H1 (cell line): ENCODE results near the gene AKAP7. TPM values are rescaled to one million over a fixed set of nuclear protein-coding genes. Genes with fewer than 3 reads are reported as not detected.

Experiments
- CTCF ChIA-PET: fragments of 300-600 bp; sonication (Branson Sonifier 250); formaldehyde crosslinking; loops from one replicate; lab custom pipeline; 2021; ENCODE audit not compliant: partially characterized antibody; lab: Charles Lee
- POLR2A ChIA-PET: fragments of 300-600 bp; sonication (Branson Sonifier 250); formaldehyde crosslinking; loops from one replicate; lab custom pipeline; 2021; ENCODE audit warnings: inconsistent platforms; ENCODE audit not compliant: partially characterized antibody; lab: Charles Lee
- DNase-seq, 2 experiments: peaks; one replicate each; pipeline versions ENCODE4 v3.0.0 to v3.0.0-alpha.2; 2010 to 2022; ENCODE audit warnings: low spot score in 2 of 2, low read depth in 1 of 2, mixed read lengths in 1 of 2
- FAIRE-seq: peaks from 2 replicates; lab custom pipeline; 2011; peaks lifted over from hg19 to GRCh38; lab: Jason Lieb, UNC
- H2AFZ ChIP-seq: 2 replicates; pipeline ENCODE4 v1.8.1; 2012; ENCODE audit warnings: low read length, inconsistent platforms
- H2AK5ac ChIP-seq: 2 replicates; pipeline ENCODE4 v1.6.1; 2013; ENCODE audit warnings: low read depth, low read length
- H2BK120ac ChIP-seq: replicated peaks from 2 replicates; pipeline ENCODE3; 2013; ENCODE audit warnings: low read depth, low read length, inconsistent platforms
- H2BK12ac ChIP-seq: 2 replicates; pipeline ENCODE4 v1.6.1; 2013; ENCODE audit warnings: low read depth, low read length
- H2BK15ac ChIP-seq: 2 replicates; pipeline ENCODE4 v1.6.1; 2013; ENCODE audit warnings: low read length
- H2BK20ac ChIP-seq: 2 replicates; pipeline ENCODE4 v1.6.1; 2013; ENCODE audit warnings: low read length
- H2BK5ac ChIP-seq: 2 replicates; pipeline ENCODE4 v1.6.1; 2013; ENCODE audit warnings: low read depth, low read length
- H3K14ac ChIP-seq: 2 replicates; pipeline ENCODE4 v1.6.1; 2013; ENCODE audit warnings: inconsistent platforms; ENCODE audit not compliant: insufficient read length
- H3K18ac ChIP-seq: 2 replicates; pipeline ENCODE4 v1.6.1; 2013; ENCODE audit warnings: low read length; ENCODE audit errors: extremely low read depth
- H3K23ac ChIP-seq: 2 replicates; pipeline ENCODE4 v1.6.1; 2013; ENCODE audit warnings: inconsistent platforms; ENCODE audit not compliant: insufficient read length
- H3K23me2 ChIP-seq: 2 replicates; pipeline ENCODE4 v1.6.1; 2013; ENCODE audit warnings: low read depth, low read length
- H3K27ac ChIP-seq: 2 replicates; pipeline ENCODE4 v1.6.1; 2011; ENCODE audit warnings: low read depth, low read length, inconsistent platforms
- H3K27me3 ChIP-seq, 4 experiments: replicated peaks in 1 of 4; 1 replicate in 1 of 4; 2 replicates in 3 of 4; pipeline versions ENCODE4 v1.6.1 to v1.8.1; 2011 to 2013; ENCODE audit warnings: low read length in 3 of 4, mild to moderate bottlenecking in 3 of 4, inconsistent platforms in 2 of 4, mixed read lengths in 2 of 4, moderate library complexity in 1 of 4; ENCODE audit not compliant: control insufficient read depth in 3 of 4, insufficient read depth in 3 of 4; ENCODE audit errors: extremely low read depth in 1 of 4
- H3K36me3 ChIP-seq, 4 experiments: 2 replicates each; pipeline versions ENCODE4 v1.6.1 to v1.8.1; 2011 to 2013; ENCODE audit warnings: mild to moderate bottlenecking in 4 of 4, low read length in 3 of 4, moderate library complexity in 2 of 4, control low read depth in 1 of 4, inconsistent platforms in 1 of 4; ENCODE audit not compliant: insufficient read depth in 4 of 4, control insufficient read depth in 2 of 4
- H3K4ac ChIP-seq: replicated peaks from 2 replicates; pipeline ENCODE3; 2013; ENCODE audit warnings: low read length, low read depth, mixed read lengths, inconsistent platforms; ENCODE audit not compliant: insufficient read length
- H3K4me1 ChIP-seq, 4 experiments: replicated peaks in 1 of 4; 1 replicate in 1 of 4; 2 replicates in 3 of 4; pipeline versions ENCODE4 v1.6.1 to v1.8.1; 2011 to 2013; ENCODE audit warnings: low read length in 3 of 4, inconsistent platforms in 2 of 4, mixed read lengths in 1 of 4; ENCODE audit not compliant: insufficient read depth in 4 of 4, control insufficient read depth in 3 of 4
- H3K4me2 ChIP-seq, 2 experiments: 2 replicates each; pipeline versions ENCODE4 v1.6.1 to v1.8.1; 2011 to 2013; ENCODE audit warnings: low read depth in 2 of 2, low read length in 2 of 2, control low read depth in 1 of 2, inconsistent platforms in 1 of 2, mild to moderate bottlenecking in 1 of 2; ENCODE audit not compliant: insufficient read depth in 1 of 2
- H3K4me3 ChIP-seq, 4 experiments: fragments of 200-600, 300-600 bp in 1 of 4; sonication (generic), shearing (Covaris generic), sonication (Bioruptor Twin) in 1 of 4; 2 replicates each; pipeline versions ENCODE4 v1.5.1 to v1.8.1; 2011 to 2016; ENCODE audit warnings: low read length in 4 of 4, low read depth in 3 of 4, control low read depth in 2 of 4, inconsistent platforms in 2 of 4, mild to moderate bottlenecking in 2 of 4, mixed read lengths in 1 of 4, moderate library complexity in 1 of 4; ENCODE audit not compliant: insufficient read depth in 2 of 4; ENCODE audit errors: extremely low read depth in 1 of 4
- H3K56ac ChIP-seq: replicated peaks from 2 replicates; pipeline ENCODE3; 2013; ENCODE audit warnings: low read depth, mild to moderate bottlenecking, mixed read lengths, low read length, inconsistent platforms; ENCODE audit not compliant: insufficient read length
- H3K79me1 ChIP-seq: 2 replicates; pipeline ENCODE4 v1.6.1; 2013; ENCODE audit warnings: low read depth, low read length, control low read depth
- H3K79me2 ChIP-seq, 2 experiments: 2 replicates each; pipeline versions ENCODE4 v1.6.1 to v1.8.1; 2012 to 2013; ENCODE audit warnings: low read length in 2 of 2, mild to moderate bottlenecking in 2 of 2, inconsistent platforms in 1 of 2; ENCODE audit not compliant: insufficient read depth in 2 of 2, control insufficient read depth in 1 of 2
- H3K9ac ChIP-seq, 4 experiments: replicated peaks in 1 of 4; 1 replicate in 1 of 4; 2 replicates in 3 of 4; pipeline versions ENCODE4 v1.6.1 to v1.8.1; 2011 to 2013; ENCODE audit warnings: low read depth in 3 of 4, low read length in 3 of 4, control low read depth in 2 of 4, mild to moderate bottlenecking in 2 of 4, moderate library complexity in 2 of 4, inconsistent platforms in 1 of 4; ENCODE audit errors: extremely low read depth in 1 of 4
- H3K9me3 ChIP-seq, 2 experiments: 2 replicates each; pipeline versions ENCODE4 v1.6.1 to v1.8.1; 2012 to 2013; ENCODE audit warnings: mild to moderate bottlenecking in 2 of 2, moderate library complexity in 2 of 2, control low read depth in 1 of 2, inconsistent platforms in 1 of 2, low read depth in 1 of 2, low read length in 1 of 2, mixed read lengths in 1 of 2; ENCODE audit not compliant: insufficient read depth in 2 of 2
- H4K20me1 ChIP-seq, 2 experiments: replicated peaks in 1 of 2; 2 replicates each; pipeline versions ENCODE3 to v1.8.1; 2011 to 2013; ENCODE audit warnings: inconsistent platforms in 2 of 2, low read length in 2 of 2, mild to moderate bottlenecking in 1 of 2; ENCODE audit not compliant: insufficient read depth in 2 of 2, control insufficient read depth in 1 of 2
- H4K5ac ChIP-seq: 2 replicates; pipeline ENCODE4 v1.6.1; 2013; ENCODE audit warnings: low read length, low read depth, mixed read lengths, inconsistent platforms; ENCODE audit not compliant: insufficient read length
- H4K8ac ChIP-seq: 2 replicates; pipeline ENCODE4 v1.8.0; 2013; ENCODE audit warnings: mild to moderate bottlenecking, moderate library complexity, low read length, inconsistent platforms; ENCODE audit not compliant: insufficient read depth; ENCODE audit errors: extremely low read depth
- H4K91ac ChIP-seq: replicated peaks from 2 replicates; pipeline ENCODE3; 2013; ENCODE audit warnings: low read length, mixed read lengths, inconsistent platforms; ENCODE audit not compliant: insufficient read length
- CTCF ChIP-seq, 3 experiments: IDR thresholded peaks; 1 replicate in 2 of 3; 2 replicates in 1 of 3; pipeline versions ENCODE4 v1.5.1 to v1.6.1; 2011; ENCODE audit warnings: low read length in 3 of 3, mild to moderate bottlenecking in 3 of 3, inconsistent platforms in 2 of 3, low read depth in 1 of 3, moderate library complexity in 1 of 3; ENCODE audit not compliant: insufficient read depth in 1 of 3; ENCODE audit errors: control extremely low read depth in 1 of 3
- RAD21 ChIP-seq, 2 experiments: IDR thresholded peaks in 1 of 2; conservative IDR thresholded peaks in 1 of 2; 2 replicates each; pipeline ENCODE4 v1.6.1; 2011; ENCODE audit warnings: low read depth in 2 of 2, low read length in 2 of 2, improper control_type of control experiment in 1 of 2, inconsistent platforms in 1 of 2, mild to moderate bottlenecking in 1 of 2, moderate library complexity in 1 of 2
- WGBS, 2 experiments: shearing (Covaris generic) in 1 of 2; methylation state at CpG; one replicate each; pipeline versions ENCODE4 v1.1.6 to v1.1.7; 2013 to 2015; ENCODE audit warnings: low lambda C conversion rate in 2 of 2, mixed read lengths in 2 of 2, inconsistent platforms in 1 of 2, low coverage in 1 of 2, missing lambda C conversion rate in 1 of 2; ENCODE audit not compliant: insufficient replicate concordance in 2 of 2, insufficient coverage in 1 of 2, insufficient read length in 1 of 2; ENCODE audit errors: extremely low coverage in 1 of 2, missing lambda C conversion rate in 1 of 2; 5-methylcytosine and 5-hydroxymethylcytosine counted together
- polyA plus RNA-seq, 7 experiments: library from polyadenylated mRNA; depleted of rRNA in 3 of 7; stranded (reverse) in 5 of 7; unstranded in 2 of 7; fragments of >200 nt in 5 of 7; fragments of 200-250 nt in 2 of 7; gene quantifications; 1 replicate in 5 of 7; 2 replicates in 1 of 7; 4 replicates in 1 of 7; pipeline versions ENCODE4 v1.2.1 to v1.2.3, GENCODE V29; 2011 to 2013; ENCODE audit warnings: missing spikeins in 2 of 7, mixed read lengths in 2 of 7
- total RNA-seq: library from RNA; stranded (reverse); fragmentation: NEBNext Ultra II Directional; extraction: Animal tissue kit (Norgen Biotek cat#: 25700); gene quantifications from 2 replicates; pipeline ENCODE4 v1.2.1, GENCODE V29; 2021

The AKAP7 gene
- total and polyA plus RNA-seq, 2 of the 8 experiments (the other 6 are each of a cell fraction or from before 2014, with no cell fraction given) = 4.7 to 16.9 TPM

- Histone ChIP-seq H4K91ac (no peak overlapping the region), H2BK20ac (no peak overlapping the region), H3K79me1 (no peaks in the 10 kb centered on the region), H2AK5ac (no peak overlapping the region), H2BK15ac (no peak overlapping the region), H4K20me1 (no peaks in the 10 kb centered on the region), H3K27ac (no peak overlapping the region), H4K5ac (no peak overlapping the region), H2BK120ac (no peak overlapping the region), H3K18ac (no peak overlapping the region), H3K79me2 (no peaks in the 10 kb centered on the region)
- WGBS, 2 experiments = 86% methylated on average over 5 of the region's 5 CpGs; no CpG with 5 or more reads in 1 of the 2 experiments
- CTCF ChIA-PET = no interaction called here
- no peak for FAIRE-seq
- TF ChIP-seq RAD21 (IDR thresholded peaks at IDR 0.05 in 1 of 2, conservative IDR thresholded peaks at IDR 0.05 in 1 of 2; ENCODE audit: low read depth in 2 of 2, low read length in 2 of 2) (peak in 1 of 2 experiments; percentile 20; a peak in 1 of 4 replicates), CTCF (IDR thresholded peaks at IDR 0.05; ENCODE audit: control extremely low read depth in 1 of 3, insufficient read depth in 1 of 3, low read depth in 1 of 3, low read length in 3 of 3) (no peak)
- TF ChIP-seq, all 59 proteins: peak for 1
- no peak overlapping the region for H3K23ac ChIP-seq
- POLR2A ChIA-PET = no interaction called here
- DNase-seq = no peak
- no peak overlapping the region for H3K4ac ChIP-seq
- H3K4me3 ChIP-seq = no peak overlapping the region
- no peaks in the 10 kb centered on the region for H3K23me2 ChIP-seq
- H3K9ac ChIP-seq = no peak overlapping the region
- H3K4me2 ChIP-seq = no peak overlapping the region
- no peak overlapping the region for H2BK5ac ChIP-seq
- H3K27me3 ChIP-seq = no peaks in the 10 kb centered on the region
- no peaks in the 10 kb centered on the region for H3K36me3 ChIP-seq
- H3K4me1 ChIP-seq = peaks cover 0 to 2% (median 0%) of the 10 kb centered on the region in 4 experiments; a peak in 2 of 7 replicates
- no peak overlapping the region for H2AFZ ChIP-seq
- H3K14ac ChIP-seq = no peak overlapping the region
- no peaks in the 10 kb centered on the region for H3K9me3 ChIP-seq
- H3K56ac ChIP-seq = no peak overlapping the region
- no peak overlapping the region for H4K8ac ChIP-seq
- H2BK12ac ChIP-seq = no peak overlapping the region
Observed at GRCh38 chr6:131231891-131232290, 96.6 kb downstream of the AKAP7 start.
